ENCODE data around the gene TINAGL1. TPM values are rescaled to one million over a fixed set of nuclear protein-coding genes. Genes with fewer than 3 reads are reported as not detected.

The TINAGL1 gene
- total RNA-seq, 6 donors from 2014 or later = 71.3 to 191 (median 120) TPM

DNA sequence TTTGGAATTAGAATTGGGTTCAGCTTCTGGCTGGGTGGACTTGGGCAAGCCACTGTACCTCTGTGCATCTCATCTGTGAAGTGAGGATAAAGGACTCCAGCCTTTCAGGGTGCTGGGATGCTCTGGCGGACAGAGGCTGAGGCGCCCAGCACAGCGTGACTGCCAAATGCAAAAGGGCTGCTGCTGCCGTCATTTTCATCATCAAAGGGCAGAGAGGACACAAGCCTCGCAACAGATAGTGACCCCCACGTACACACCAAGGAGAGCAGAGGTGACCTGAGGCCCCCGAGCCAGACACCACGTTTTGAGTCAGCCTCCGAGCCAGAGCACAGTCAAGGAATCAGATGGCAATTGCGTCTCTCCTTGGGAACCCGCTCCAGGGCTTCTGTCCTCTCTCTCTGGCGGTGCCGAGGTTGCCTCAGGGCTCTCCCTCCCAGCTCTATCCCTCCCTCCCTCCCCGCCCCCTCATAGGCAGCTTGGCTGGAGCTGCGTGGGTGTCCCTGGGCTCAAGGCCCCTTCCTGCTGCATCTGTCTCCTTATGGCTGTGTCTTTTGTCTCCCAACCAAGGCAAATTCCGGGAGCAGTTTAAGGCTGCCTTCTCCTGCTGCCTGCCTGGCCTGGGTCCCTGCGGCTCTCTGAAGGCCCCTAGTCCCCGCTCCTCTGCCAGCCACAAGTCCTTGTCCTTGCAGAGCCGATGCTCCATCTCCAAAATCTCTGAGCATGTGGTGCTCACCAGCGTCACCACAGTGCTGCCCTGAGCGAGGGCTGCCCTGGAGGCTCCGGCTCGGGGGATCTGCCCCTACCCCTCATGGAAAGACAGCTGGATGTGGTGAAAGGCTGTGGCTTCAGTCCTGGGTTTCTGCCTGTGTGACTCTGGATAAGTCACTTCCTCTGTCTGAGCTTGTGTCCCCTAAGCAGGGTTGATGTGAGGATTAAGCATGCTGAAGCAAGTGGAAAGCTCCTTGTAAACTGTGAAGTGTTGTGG is 50.2 kb downstream of the TINAGL1 start:
- Histone ChIP-seq H3K27ac (peak overlapping the region; percentile 76 to 81 (median 78)), H3K27me3 (no peaks in the 10 kb centered on the region), H3K4me1 (peaks cover 11 to 37% (median 24%) of the 10 kb centered on the region in 4 donors), H3K36me3 (peaks cover 5 to 54% (median 38%) of the 10 kb centered on the region in 4 donors), H3K9me3 (no peaks in the 10 kb centered on the region), H3K4me3 (no peak overlapping the region)
- DNase-seq (peak in 1 of 2 donors; percentile 41), ATAC-seq (ENCODE audit: low FRiP score in 2 of 2) (no peak)
- TF ChIP-seq EP300 (IDR thresholded peaks at IDR 0.05) (no peak), CTCF (IDR thresholded peaks at IDR 0.05) (no peak), POLR2AphosphoS5 (IDR thresholded peaks at IDR 0.05) (no peak), POLR2A (IDR thresholded peaks at IDR 0.05) (no peak)
- WGBS, 2 donors = 81 to 89% methylated on average over 20 to 23 of the region's 23 CpGs

GRCh38 chr1:31627301-31627929 is 51.1 kb downstream of the TINAGL1 start:
- DNase-seq (peak; percentile 66 to 91), ATAC-seq (ENCODE audit: low FRiP score in 2 of 2) (peak; percentile 58 to 87)
- Histone ChIP-seq H3K27me3 (no peaks in the 10 kb centered on the region), H3K4me1 (peaks cover 11 to 37% (median 26%) of the 10 kb centered on the region in 4 donors), H3K9me3 (no peaks in the 10 kb centered on the region), H3K4me3 (no peak overlapping the region), H3K27ac (peak overlapping the region; percentile 76 to 81 (median 78)), H3K36me3 (peaks cover 5 to 63% (median 47%) of the 10 kb centered on the region in 4 donors)
- TF ChIP-seq EP300 (IDR thresholded peaks at IDR 0.05) (peak in 1 of 4 donors; percentile 74), POLR2A (IDR thresholded peaks at IDR 0.05) (peak in 1 of 4 donors; percentile 34), CTCF (IDR thresholded peaks at IDR 0.05) (no peak), POLR2AphosphoS5 (IDR thresholded peaks at IDR 0.05) (peak; percentile 67 to 70)
- 50 to 60% methylated on average over 12 to 13 of the region's 13 CpGs for WGBS, 2 donors

GRCh38 chr1:31627930-31628559 is 51.7 kb downstream of the TINAGL1 start:
- Histone ChIP-seq H3K4me1 (peaks cover 11 to 38% (median 29%) of the 10 kb centered on the region in 4 donors), H3K9me3 (no peaks in the 10 kb centered on the region), H3K27me3 (no peaks in the 10 kb centered on the region), H3K27ac (peak overlapping the region; percentile 76 to 81 (median 78)), H3K4me3 (no peak overlapping the region), H3K36me3 (peaks cover 5 to 70% (median 53%) of the 10 kb centered on the region in 4 donors)
- ATAC-seq (ENCODE audit: low FRiP score in 2 of 2) = peak; percentile 62 to 92
- peak; percentile 58 to 91 for DNase-seq
- TF ChIP-seq POLR2A (IDR thresholded peaks at IDR 0.05) (peak in 1 of 4 donors; percentile 42), EP300 (IDR thresholded peaks at IDR 0.05) (peak in 1 of 4 donors; percentile 4), CTCF (IDR thresholded peaks at IDR 0.05) (no peak), POLR2AphosphoS5 (IDR thresholded peaks at IDR 0.05) (peak; percentile 9 to 30)
- WGBS, 2 donors = 48 to 63% methylated on average over 4 to 11 of the region's 11 CpGs

DNA sequence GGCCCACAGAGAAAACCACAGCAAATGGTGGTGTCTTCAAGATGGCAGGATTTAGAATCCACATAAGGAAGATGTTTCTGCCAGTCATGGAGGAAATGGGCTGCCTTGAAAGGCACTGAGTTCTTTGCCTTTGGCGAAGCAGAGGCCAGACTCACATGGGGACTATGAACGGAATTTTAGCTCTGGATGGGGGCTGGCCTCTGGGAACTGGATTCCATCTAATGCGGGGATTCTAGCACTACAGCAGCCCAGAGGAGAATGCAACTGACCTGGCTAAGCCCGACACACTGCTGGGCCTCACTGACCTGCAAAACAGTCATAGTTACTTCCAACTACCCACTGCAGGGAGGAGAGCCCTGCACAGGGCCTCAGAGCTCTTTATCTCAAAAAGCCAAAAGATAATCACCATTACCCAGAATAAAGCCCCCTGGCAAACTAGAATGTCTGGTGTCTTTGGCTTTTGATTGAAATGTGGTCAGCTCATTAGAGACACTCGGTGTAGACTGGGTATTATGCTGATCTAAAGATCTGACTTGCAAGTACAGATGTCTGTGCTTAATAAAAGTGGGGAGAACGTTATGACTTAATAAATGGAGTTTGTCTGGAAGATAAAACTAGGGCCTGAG is 52.7 kb downstream of the TINAGL1 start:
- no peaks in the 10 kb centered on the region for H3K9me3 ChIP-seq
- H3K4me3 ChIP-seq = no peak overlapping the region
- peaks cover 11 to 39% (median 29%) of the 10 kb centered on the region in 4 donors for H3K4me1 ChIP-seq
- H3K36me3 ChIP-seq = peaks cover 5 to 80% (median 60%) of the 10 kb centered on the region in 4 donors
- no peaks in the 10 kb centered on the region for H3K27me3 ChIP-seq
- DNase-seq (no peak), ATAC-seq (ENCODE audit: low FRiP score in 2 of 2) (no peak)
- TF ChIP-seq POLR2A (IDR thresholded peaks at IDR 0.05) (no peak), EP300 (IDR thresholded peaks at IDR 0.05) (no peak)
- H3K27ac ChIP-seq = peak overlapping the region; percentile 76 to 81 (median 78)
- 83 to 84% methylated on average over 2 to 6 of the region's 6 CpGs for WGBS, 2 donors
